ENCODE data around the gene CASK.

DNA sequence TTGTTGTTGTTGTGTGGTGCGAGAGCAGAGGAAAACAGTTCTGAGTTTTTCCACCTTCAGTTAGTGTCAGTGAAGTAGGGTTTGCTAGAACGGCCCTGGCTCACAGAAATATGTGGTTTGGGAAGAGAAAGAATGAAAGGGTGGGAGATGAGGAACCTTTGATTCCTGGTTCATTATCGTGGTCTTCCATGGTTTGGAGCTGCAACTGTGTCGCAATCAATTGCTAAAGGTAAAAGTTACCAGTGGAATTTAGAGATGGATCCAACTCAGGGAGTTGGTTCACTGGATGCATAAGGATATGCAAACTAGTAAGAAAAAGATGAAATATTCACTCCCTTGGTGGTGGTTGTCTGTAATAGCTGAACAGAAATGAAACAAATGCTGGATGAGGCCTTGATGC lies 270.2 kb downstream of the CASK start:
- TF ChIP-seq POLR2A (IDR thresholded peaks at IDR 0.05) = no peak
- TF ChIP-seq, protein P1, sequence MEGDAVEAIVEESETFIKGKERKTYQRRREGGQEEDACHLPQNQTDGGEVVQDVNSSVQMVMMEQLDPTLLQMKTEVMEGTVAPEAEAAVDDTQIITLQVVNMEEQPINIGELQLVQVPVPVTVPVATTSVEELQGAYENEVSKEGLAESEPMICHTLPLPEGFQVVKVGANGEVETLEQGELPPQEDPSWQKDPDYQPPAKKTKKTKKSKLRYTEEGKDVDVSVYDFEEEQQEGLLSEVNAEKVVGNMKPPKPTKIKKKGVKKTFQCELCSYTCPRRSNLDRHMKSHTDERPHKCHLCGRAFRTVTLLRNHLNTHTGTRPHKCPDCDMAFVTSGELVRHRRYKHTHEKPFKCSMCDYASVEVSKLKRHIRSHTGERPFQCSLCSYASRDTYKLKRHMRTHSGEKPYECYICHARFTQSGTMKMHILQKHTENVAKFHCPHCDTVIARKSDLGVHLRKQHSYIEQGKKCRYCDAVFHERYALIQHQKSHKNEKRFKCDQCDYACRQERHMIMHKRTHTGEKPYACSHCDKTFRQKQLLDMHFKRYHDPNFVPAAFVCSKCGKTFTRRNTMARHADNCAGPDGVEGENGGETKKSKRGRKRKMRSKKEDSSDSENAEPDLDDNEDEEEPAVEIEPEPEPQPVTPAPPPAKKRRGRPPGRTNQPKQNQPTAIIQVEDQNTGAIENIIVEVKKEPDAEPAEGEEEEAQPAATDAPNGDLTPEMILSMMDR (IDR thresholded peaks at IDR 0.05 in 8 of 11, conservative IDR thresholded peaks at IDR 0.05 in 3 of 11) = no peak
- TF ChIP-seq POLR2AphosphoS5 (IDR thresholded peaks at IDR 0.05) = no peak
